HG02588 (cell line): Measurements from ENCODE around the gene RHPN2.
"Not testable (repeated sequence)": the region's sequence is repeated elsewhere in the genome, so short reads cannot be mapped to it uniquely, and the experiment has no call there.

Experiments
- ATAC-seq: cut with Tn5 transposase; IDR thresholded peaks from one replicate; pipeline ENCODE4 v1.9.1; 2021; ENCODE audit warnings: mild to moderate bottlenecking, moderate library complexity; ENCODE audit not compliant: unreplicated experiment

The RHPN2 gene

GRCh38 chr19:33032218-33032781, 32.4 kb downstream of the RHPN2 start:
- no peak for ATAC-seq

DNA sequence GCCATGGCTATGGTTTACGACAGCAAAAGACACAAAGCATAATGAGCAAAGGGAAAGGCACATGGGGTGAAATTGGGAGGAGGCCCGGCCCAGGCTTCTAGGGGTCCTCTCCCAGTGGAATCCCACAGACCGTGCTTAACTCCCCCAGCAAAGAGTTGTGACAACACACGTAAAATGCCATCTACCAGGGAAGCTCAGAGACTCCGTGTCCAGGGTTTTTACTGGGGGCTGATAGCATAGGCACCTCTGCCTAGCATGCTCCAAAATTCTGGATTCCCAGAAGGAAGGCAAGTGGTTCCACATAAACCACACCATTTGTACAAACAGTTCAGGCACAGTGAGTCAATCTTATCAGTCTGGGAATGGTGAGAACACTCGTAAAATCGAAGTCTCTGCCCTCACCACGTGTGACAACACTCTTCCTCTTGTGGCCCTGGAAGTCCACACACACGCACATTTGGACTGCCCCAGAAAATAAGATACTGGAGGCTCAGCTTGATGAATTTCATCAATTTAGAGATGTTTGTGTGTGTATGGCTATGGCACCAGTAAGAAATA, 34.9 kb downstream of the RHPN2 start:
- ATAC-seq = no peak

- ATAC-seq = not testable (repeated sequence)
Observed at GRCh38 chr19:33026602-33027001, 38.1 kb downstream of the RHPN2 start.

GRCh38 chr19:33025468-33026238, 39.0 kb downstream of the RHPN2 start:
- ATAC-seq = not testable (repeated sequence)

- ATAC-seq = no peak
Observed at GRCh38 chr19:33024398-33024797, 40.3 kb downstream of the RHPN2 start.

DNA sequence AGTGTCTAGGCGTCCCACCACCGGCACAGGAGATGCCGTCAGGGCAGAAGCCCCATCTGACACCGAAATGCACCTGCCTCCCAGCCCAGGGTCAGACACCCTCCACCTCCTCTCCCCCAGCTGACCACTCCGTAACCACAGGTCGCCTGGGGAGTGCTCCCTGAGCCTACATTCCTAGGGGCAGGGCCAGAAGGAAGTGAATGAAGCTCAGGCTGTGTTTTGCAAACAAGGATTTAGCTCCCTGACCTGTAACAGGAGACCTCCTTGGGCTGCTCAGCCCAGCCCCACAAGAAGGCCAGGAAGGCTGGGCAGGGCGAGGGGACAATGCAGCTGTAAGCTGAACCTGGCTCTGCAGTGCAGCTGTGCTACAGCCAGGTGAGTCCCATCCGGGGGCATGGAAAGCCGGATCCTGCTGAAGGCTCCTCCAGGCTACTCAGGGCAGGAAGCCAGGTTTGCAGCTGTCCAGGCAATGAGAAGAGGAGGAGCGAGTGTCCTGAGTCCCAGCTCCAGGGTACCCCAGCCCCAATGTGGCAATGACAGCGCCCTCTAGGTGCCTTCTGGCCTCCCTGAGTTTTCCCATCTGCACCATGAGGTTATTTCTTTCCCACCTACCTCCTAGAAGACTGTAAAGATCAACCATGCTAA, 42.1 kb downstream of the RHPN2 start:
- no peak for ATAC-seq

GRCh38 chr19:33010891-33011290, 53.8 kb downstream of the RHPN2 start:
- ATAC-seq = not testable (repeated sequence)

- no peak for ATAC-seq
Observed at GRCh38 chr19:33008738-33009137, 56.0 kb downstream of the RHPN2 start.

- ATAC-seq = no peak
Observed at GRCh38 chr19:33005440-33005839, 59.2 kb downstream of the RHPN2 start.

- not testable (repeated sequence) for ATAC-seq
Observed at GRCh38 chr19:33003424-33004024, 61.2 kb downstream of the RHPN2 start.

DNA sequence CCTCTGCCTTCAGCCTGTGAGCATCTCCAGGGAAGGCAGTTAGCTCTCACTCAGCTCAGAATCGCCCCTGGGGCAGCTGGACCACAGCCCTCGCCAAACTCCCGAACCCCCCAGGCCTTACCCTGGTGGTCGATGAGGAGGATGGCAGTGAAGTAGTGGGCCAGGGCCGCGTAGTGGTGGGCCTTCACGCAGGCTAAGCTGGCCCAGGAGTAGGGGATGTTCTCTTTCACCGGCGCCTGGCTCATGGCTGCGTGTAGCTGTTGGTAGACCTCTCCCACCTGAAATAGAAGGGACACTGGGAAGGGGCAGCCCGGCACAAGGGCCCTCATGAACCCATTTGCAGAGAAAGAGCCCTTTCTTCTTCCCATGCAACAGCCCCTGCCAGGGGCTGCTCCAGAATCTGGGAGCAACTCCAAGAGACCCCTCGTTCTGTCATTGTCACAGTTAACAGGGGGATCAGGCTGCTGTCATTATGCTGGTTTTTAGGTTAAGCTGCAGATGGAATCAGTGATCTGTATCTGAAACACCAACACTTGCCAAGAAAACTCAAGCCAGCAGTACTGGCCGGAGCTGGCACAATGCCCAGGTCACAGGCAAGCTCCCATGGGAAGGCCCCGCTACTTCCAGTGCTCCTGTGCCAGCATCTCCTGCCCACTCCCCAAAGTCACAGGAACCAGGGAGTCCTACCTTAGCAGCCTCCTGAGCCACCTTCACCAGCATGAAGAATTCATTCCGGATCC, 62.4 kb downstream of the RHPN2 start:
- ATAC-seq = not testable (repeated sequence)

GRCh38 chr19:33000910-33001309, 63.8 kb downstream of the RHPN2 start:
- ATAC-seq = no peak

DNA sequence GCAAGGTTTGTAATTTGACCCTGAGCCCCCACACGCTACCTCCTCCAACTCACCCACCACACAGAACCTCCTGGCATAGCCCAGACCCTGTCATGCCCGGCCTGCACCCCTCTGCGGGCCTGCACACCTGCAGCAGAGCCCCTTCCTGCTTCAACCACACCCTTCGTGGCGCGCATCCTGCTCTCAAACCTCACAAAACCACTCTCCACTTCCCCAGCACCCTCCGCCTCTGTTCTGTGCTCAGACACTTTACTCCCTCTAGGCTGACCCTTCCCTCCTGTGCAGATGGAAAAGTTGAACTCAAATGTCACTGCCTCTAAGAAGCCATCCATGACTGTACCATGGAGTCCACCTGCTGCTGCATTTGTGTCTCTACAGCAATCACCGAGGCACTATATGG, 64.2 kb downstream of the RHPN2 start:
- no peak for ATAC-seq

GRCh38 chr19:32998722-32999121, 66.0 kb downstream of the RHPN2 start:
- ATAC-seq = no peak

DNA sequence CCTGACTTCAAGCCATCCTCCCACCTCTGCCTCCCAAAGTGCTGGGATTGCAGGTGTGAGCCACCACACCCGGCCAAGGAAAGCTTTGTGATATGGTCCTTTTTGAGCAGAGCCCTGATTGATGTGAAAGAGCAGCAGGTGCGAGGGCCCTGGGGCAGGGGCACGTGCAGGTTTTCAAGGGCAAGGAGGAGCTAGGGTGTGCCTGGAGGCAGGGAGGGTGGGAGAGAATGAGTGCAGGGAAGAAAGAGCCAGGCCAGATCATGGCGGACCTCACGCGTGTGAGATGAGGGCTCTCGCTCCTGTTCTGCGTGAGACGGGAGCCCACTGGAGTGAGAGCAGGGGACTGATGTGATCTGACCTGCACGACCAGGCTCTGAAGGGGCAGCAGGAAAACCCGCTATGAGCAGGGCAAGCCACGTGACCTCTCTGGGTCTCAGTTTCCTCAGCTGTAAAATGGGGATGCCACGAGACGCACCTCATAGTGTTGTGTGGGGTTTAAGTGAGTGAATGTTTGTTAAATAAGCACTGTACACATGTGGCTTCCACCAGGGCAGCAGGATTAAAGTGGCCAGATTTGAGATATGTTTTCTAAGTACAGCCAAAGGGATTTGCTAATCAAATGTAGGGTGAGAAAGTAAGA, 66.9 kb downstream of the RHPN2 start:
- no peak for ATAC-seq

- not testable (repeated sequence) for ATAC-seq
Observed at GRCh38 chr19:32997061-32997464, 67.6 kb downstream of the RHPN2 start.

- ATAC-seq = not testable (repeated sequence)
Observed at GRCh38 chr19:32995966-32996365, 68.7 kb downstream of the RHPN2 start.

- no peak for ATAC-seq
Observed at GRCh38 chr19:32988724-32989123, 76.0 kb downstream of the RHPN2 start.

DNA sequence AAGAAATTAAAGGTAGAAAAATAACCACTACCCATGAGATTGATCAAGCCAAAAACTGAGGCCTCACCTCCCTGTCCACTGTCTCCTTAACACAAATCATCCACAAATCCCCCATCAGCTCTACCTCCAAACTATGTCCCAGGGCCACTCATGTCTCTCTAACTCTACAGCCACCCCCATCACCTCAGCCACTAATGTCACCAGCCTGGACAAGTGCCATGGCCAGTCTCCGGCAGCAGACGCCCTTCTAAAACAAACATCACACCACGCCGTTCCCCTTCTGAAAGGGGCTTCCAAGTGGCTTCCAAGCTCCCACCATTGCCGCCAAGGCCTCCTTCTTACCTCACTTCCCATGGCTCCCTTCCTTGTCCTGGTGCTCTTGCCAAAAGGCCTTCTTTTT, 76.4 kb downstream of the RHPN2 start:
- not testable (repeated sequence) for ATAC-seq

DNA sequence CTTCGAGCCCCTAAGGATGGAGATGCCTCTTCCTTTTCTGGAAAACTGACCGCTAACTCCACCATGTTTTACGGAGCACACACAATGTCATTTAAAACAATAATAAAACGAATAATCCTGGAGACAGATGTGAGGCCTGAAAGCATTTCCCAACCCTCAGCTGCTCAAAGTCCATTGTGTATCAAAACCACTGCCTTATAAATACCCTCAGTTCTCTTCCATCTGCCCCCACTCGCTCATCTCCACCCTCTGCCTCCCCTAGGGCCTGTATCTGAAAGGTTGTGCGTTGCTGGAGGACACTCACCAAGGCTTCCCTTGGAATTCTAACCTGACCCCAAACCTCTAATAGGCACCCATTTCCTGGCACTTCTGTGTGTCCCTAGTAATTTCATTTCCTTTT, 82.2 kb downstream of the RHPN2 start:
- not testable (repeated sequence) for ATAC-seq
